ENCODE results near the gene MYO16. TPM values are rescaled to one million over a fixed set of nuclear protein-coding genes. Genes with fewer than 3 reads are reported as not detected.
A peak's percentile ranks its signal among the peaks of the same experiment; 100 is the strongest.
"Not testable (repeated sequence)": the region's sequence is repeated elsewhere in the genome, so short reads cannot be mapped to it uniquely, and the experiment has no call there.

MYO16 gene
- total RNA-seq, 1 experiment from 2014 or later = 0.10 TPM

- peak; percentile 57 for DNase-seq (ENCODE audit: extremely low read depth, low read depth)
These were observed 332.2 kb downstream of the MYO16 start for GRCh38 chr13:108961542-108962125.

- DNase-seq (ENCODE audit: extremely low read depth, low read depth) = no peak
These were observed 333.2 kb downstream of the MYO16 start for GRCh38 chr13:108962654-108963053.

- no peak for DNase-seq (ENCODE audit: extremely low read depth, low read depth)
These were observed 333.9 kb downstream of the MYO16 start for GRCh38 chr13:108963276-108963810.

- DNase-seq (ENCODE audit: extremely low read depth, low read depth) = no peak
These were observed 334.6 kb downstream of the MYO16 start for GRCh38 chr13:108963846-108964600.

- DNase-seq (ENCODE audit: extremely low read depth, low read depth) = no peak
These were observed 335.2 kb downstream of the MYO16 start for GRCh38 chr13:108964606-108965005.

- DNase-seq (ENCODE audit: extremely low read depth, low read depth) = no peak
These were observed 338.0 kb downstream of the MYO16 start for GRCh38 chr13:108967371-108967770.

- no peak for DNase-seq (ENCODE audit: extremely low read depth, low read depth)
These were observed 339.2 kb downstream of the MYO16 start for GRCh38 chr13:108968566-108968965.

- no peak for DNase-seq (ENCODE audit: extremely low read depth, low read depth)
These were observed 345.3 kb downstream of the MYO16 start for GRCh38 chr13:108974686-108975085.

GRCh38 chr13:108980237-108980636, 350.8 kb downstream of the MYO16 start:
- no peak for DNase-seq (ENCODE audit: extremely low read depth, low read depth)

- no peak for DNase-seq (ENCODE audit: extremely low read depth, low read depth)
These were observed 352.0 kb downstream of the MYO16 start for GRCh38 chr13:108981407-108981806.

- DNase-seq (ENCODE audit: extremely low read depth, low read depth) = no peak
These were observed 353.9 kb downstream of the MYO16 start for GRCh38 chr13:108983273-108983672.

GRCh38 chr13:108984251-108984920, 355.0 kb downstream of the MYO16 start:
- no peak for DNase-seq (ENCODE audit: extremely low read depth, low read depth)

- DNase-seq (ENCODE audit: extremely low read depth, low read depth) = no peak
These were observed 355.8 kb downstream of the MYO16 start for GRCh38 chr13:108985166-108985565.

GRCh38 chr13:108987517-108987916, 358.1 kb downstream of the MYO16 start:
- DNase-seq (ENCODE audit: extremely low read depth, low read depth) = no peak

- DNase-seq (ENCODE audit: extremely low read depth, low read depth) = no peak
These were observed 358.5 kb downstream of the MYO16 start for GRCh38 chr13:108987944-108988343.

GRCh38 chr13:108991416-108991815, 362.0 kb downstream of the MYO16 start:
- DNase-seq (ENCODE audit: extremely low read depth, low read depth) = not testable (repeated sequence)

- no peak for DNase-seq (ENCODE audit: extremely low read depth, low read depth)
These were observed 363.9 kb downstream of the MYO16 start for GRCh38 chr13:108993346-108993745.

- no peak for DNase-seq (ENCODE audit: extremely low read depth, low read depth)
These were observed 367.0 kb downstream of the MYO16 start for GRCh38 chr13:108996430-108996829.

GRCh38 chr13:109000207-109000606, 370.8 kb downstream of the MYO16 start:
- no peak for DNase-seq (ENCODE audit: extremely low read depth, low read depth)

- DNase-seq (ENCODE audit: extremely low read depth, low read depth) = no peak
These were observed 373.5 kb downstream of the MYO16 start for GRCh38 chr13:109002934-109003333.

GRCh38 chr13:109007946-109008345, 378.5 kb downstream of the MYO16 start:
- DNase-seq (ENCODE audit: extremely low read depth, low read depth) = no peak

- DNase-seq (ENCODE audit: extremely low read depth, low read depth) = no peak
These were observed 380.3 kb downstream of the MYO16 start for GRCh38 chr13:109009756-109010155.

Measured in NCI-H460 (cell line).